NCI-H187 treated with DMSO at 0.1 percent for 48 hours (cell line): ENCODE results near the gene PRR19.
A peak's percentile ranks its signal among the peaks of the same experiment; 100 is the strongest.

Experiments used
- DNase-seq: peaks from one replicate; lab custom pipeline; 2025; lab: John Stamatoyannopoulos, UW

PRR19 gene

DNA sequence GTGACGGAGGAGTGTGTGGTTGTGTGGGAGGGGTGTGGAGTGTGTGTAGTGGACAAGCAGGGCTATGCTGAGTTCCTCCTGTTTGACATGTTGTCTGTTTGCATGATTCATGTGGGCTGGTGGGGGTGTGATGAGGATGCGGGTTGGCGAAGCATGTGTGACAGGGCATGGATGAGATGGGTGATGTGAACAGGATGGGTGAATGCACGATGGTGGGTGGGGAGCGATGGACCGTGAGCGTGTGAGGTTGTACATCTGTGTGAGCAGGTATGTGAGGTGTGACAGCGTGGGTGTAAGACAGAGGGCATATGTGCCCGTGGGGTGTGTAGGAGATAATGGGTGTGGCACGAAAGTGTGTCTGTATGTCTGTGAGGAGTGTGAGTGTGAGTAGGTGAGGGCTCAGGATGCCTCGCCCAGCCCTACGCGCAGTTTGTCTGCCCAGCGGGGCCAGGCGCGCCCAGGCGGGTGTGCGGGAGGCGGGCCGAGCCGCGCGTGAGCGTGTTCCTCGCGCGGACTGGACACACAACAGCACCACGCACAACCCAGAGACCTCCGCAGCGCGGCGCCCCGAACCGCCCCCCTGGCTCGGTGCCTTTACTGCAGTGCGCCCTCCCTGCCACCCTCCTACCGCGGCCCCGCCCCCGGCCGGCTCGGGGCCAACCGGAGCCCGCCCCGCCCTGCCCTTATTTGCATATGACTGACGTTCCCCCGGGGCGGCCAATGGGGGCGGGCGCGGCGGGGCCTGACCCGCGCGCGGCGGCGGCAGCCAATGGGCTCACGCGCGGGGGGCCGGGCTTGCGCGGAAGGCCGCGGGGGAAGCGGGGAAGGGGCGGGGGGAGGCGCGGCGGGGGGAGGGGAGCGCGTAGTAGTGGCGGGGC lies 18.5 kb upstream of the PRR19 start:
- peak; percentile 71 for DNase-seq

DNA sequence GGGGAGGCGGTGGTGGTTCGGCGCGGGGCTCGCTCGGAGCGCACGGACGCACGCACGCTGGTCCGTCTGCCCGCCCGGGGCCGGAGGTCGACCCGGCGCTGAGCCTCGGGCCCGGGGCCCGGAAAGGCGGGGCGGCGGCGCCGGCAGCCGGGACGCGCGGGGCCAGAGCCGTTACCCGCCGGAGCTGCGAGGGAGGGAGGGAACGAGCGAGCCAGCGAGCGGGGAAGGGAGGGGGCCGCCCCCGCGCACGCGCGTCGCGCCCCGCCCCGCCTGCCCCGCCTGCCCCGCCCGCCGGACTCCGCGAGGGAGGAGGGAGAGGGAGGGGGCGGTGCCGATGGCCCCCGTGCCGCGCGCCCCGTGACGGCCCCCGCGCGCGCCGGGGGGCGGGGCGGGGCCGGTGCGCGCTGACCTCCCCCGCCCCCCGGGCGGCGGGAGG lies 17.8 kb upstream of the PRR19 start:
- DNase-seq = no peak

DNA sequence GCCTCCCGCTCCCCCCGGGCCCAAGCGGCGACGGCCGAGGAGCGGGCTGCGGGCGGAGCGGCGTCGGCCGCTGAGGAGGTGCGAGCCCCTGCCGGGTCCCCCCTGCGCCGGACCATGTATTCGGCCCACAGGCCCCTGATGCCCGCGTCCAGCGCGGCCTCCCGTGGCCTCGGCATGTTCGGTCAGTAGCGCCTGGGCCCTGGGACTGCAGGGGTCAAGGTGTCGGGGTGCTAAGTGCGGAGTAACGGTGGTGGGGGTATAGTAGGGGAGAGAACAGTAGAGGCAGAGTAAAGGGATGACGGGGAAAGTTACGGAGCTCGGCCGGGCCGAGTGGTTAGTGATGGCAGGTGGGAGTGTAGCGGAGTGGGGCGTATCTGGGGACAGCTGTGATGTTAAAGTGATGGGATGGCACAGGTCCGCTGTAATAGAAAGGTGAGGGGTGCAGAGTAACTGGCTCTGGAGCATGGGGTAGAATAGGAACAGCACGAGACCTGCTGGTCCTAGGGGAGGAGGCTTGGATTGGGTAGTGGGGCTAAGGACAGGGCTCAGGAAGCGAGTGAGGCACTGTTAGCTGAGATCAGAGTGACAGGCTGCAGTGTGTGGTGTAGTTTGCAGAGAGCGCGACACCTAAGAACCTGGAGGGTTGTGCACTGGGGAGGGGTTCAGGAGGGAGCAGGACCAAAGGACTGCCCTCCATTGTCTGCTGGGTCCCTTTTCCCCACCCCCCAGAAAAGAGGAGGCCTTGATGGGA lies 17.2 kb upstream of the PRR19 start:
- no peak for DNase-seq

DNA sequence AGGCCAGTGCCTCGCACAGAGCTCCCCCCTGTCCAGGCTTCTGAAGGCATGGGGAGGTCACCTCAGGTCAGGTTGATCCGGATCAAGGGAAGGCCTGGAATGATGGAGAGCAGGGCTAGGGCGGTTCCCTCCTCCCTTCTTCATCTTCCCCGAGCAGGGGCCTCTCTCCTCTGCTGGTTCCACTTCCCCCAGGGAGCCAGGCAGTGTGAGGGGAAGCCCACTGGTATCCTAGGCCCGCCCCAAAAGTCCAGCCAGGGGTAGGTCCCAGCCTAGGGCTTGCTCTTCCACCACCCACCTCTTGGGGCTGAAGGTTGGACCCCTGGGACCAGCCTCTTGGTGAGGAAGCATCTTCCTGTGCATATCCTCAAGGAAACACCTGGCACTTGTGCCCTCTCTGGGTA lies 16.4 kb upstream of the PRR19 start:
- DNase-seq = no peak

DNA sequence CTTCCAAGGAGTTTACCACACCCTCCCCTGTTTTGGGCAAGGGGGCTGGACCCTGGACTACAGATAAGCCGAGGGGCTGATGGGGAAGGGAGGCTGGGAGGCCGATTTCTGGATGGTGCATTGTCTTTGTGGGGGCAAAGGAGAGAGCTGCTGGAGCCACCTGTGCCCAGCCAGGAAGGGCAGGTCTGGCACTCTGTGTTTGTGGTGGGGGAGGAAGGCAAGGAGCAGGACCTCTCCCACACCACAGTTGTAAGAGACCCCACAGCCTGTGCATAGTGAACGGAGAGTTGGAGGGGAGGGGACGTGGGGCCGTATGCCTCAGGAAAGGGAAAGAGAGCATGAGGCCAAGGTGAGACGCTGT lies 16.0 kb upstream of the PRR19 start:
- no peak for DNase-seq

DNA sequence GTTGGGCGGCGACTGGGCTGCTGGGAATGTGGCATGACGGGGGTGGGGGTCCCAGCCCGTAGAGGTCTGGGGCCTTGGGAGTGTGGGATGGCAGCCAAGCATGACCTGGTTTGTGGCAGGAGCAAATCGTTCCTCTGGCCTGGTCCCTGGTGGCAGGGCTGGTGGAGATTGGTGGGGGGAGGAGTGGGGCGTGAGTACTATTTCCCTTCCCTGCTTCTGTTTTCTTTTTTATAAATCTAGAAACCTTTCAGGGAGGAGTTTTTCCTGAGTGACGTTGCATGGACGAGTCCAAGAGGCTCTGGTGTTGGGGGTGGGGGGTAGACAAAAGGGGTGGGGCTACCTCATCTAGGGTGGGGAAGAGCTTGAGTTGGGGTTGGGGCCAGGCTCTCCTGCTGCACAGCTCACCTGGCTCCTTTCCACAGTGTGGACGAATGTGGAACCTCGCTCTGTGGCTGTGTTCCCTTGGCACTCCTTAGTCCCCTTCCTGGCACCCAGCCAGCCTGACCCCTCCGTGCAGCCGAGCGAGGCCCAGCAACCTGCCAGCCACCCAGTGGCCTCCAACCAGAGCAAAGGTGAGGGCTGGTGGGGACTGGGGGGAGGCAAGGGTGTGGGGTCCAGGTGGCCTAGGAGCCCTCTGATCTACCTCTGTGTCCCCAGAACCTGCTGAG lies 15.4 kb upstream of the PRR19 start:
- DNase-seq = no peak

DNA sequence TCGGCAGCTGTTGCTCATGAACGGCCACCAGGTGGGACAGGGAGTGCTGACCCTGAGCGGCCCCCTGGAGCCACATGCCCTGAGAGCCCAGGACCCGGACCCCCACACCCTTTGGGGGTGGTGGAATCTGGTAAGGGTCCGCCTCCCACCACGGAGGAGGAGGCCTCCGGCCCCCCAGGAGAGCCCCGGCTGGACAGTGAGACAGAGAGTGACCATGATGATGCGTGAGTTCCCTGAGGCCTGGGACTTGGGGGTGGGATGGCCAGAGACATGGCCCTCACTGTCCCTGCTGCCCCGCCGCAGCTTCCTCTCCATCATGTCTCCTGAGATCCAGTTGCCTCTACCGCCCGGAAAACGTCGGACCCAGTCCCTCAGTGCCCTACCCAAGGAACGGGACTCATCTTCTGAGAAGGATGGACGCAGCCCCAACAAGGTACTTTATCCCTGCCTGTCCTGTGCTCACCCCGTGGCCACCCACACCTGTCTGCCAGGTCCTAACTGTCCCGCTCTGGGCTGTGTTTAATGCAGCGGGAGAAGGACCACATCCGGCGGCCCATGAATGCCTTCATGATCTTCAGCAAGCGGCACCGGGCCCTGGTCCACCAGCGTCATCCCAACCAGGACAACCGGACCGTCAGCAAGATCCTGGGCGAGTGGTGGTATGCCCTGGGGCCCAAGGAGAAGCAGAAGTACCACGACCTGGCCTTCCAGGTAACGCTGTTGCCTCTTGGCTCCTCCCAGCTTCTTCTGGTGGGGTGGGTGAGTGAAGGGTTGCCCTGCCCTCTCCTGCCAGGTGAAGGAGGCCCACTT lies 14.7 kb upstream of the PRR19 start:
- DNase-seq = no peak

DNA sequence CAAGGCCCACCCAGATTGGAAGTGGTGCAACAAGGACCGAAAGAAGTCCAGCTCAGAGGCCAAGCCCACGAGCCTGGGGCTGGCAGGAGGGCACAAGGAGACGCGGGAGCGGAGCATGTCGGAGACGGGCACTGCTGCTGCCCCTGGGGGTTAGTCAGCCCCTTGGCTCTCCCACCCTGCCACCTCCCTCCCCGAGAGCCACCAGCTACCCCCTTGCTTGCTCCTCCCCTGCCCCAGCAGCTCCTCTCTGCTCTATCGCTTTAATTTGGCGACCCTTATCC lies 14.2 kb upstream of the PRR19 start:
- DNase-seq = no peak

DNA sequence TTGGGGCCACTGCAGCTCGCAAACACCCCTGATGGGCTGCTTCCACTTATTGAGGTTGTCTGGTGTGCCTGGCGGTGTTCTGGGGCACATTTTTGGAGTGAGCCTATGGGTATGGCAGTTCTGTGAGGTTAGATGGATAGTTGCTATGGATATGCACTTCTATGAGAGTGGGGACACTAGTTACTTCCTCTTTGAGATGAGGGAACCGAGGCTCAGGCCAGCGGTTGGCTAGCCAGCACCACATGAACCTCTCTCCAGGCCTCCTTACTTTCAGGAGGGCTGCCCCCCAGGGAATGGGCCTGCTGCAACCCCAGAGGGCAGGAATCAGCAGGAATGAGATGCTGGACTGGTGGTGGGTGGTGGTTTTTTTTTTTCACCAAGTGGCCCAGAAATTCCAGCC lies 13.5 kb upstream of the PRR19 start:
- DNase-seq = no peak

DNA sequence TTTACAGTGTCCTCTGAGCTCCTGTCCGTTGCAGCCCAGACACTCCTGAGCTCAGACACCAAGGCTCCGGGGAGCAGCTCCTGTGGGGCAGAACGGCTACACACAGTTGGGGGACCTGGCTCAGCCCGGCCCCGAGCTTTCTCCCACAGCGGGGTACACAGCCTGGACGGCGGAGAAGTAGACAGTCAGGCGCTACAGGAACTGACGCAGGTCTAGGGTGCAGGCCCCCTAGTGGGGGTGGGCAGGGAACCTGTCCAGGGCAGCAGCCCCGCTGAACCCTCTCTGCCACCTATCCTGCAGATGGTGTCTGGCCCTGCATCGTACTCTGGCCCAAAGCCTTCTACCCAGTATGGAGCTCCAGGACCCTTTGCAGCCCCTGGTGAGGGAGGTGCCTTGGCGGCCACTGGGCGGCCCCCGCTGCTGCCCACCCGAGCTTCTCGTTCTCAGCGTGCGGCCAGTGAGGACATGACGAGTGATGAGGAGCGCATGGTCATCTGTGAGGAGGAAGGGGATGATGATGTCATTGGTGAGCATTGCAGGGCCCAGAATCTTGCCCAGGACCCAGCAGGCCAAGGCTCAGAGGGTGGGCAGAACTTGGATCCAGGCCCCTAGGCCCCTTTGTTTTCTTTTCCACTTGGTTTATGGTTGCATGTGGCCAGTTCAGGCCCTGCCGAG lies 12.9 kb upstream of the PRR19 start:
- DNase-seq = no peak

DNA sequence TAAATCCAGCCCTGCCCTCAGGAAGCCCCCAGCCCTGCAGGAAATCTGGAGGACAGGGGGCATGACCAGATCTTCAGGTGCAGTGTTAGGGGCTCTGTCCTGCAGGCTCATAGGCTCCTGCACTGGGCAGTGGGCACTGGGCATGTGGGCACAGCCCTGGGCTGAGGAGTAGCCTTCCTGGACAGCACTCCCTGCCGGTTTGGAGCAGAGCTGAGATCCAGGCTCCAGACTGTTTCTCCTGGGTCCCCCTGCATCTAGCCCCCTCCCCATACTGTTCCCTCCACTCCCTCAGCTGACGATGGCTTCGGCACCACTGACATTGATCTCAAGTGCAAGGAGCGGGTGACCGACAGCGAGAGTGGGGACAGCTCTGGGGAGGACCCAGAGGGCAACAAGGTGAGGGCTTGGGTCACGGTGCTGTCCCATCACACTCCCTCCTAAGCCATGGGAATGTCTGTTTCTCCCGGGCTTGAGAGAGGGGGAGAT lies 12.3 kb upstream of the PRR19 start:
- DNase-seq = no peak

DNA sequence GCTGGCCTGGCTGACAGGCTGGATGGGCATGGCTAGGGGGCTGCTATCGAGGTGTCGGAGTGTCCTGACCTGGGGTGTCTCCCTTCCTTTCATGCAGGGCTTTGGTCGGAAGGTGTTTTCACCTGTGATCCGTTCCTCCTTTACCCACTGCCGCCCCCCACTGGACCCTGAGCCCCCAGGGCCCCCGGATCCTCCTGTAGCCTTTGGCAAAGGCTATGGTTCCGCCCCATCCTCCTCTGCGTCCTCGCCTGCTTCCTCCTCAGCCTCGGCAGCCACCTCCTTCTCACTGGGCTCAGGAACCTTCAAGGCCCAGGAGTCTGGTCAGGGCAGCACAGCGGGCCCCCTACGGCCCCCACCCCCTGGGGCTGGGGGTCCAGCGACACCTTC lies 11.8 kb upstream of the PRR19 start:
- no peak for DNase-seq

DNA sequence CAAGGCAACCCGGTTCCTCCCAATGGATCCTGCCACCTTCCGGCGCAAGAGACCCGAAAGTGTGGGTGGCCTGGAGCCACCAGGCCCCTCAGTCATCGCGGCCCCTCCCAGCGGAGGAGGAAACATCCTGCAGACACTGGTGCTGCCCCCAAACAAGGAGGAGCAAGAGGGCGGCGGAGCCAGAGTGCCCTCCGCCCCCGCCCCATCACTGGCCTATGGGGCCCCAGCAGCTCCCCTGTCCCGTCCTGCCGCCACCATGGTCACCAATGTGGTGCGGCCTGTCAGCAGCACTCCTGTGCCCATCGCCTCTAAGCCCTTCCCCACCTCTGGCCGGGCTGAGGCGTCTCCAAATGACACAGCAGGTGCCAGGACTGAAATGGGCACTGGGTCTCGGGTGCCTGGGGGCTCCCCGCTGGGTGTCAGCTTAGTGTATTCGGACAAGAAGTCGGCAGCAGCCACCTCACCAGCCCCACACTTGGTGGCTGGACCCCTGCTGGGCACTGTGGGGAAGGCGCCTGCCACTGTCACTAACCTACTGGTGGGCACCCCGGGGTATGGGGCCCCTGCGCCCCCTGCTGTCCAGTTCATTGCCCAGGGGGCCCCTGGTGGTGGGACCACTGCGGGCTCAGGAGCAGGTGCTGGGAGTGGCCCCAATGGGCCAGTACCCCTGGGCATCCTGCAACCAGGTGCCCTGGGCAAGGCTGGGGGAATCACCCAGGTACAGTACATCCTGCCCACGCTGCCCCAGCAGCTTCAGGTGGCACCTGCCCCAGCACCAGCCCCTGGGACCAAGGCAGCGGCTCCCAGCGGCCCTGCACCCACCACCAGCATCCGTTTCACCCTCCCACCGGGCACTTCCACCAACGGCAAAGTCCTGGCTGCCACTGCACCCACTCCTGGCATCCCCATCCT lies 11.2 kb upstream of the PRR19 start:
- no peak for DNase-seq

DNA sequence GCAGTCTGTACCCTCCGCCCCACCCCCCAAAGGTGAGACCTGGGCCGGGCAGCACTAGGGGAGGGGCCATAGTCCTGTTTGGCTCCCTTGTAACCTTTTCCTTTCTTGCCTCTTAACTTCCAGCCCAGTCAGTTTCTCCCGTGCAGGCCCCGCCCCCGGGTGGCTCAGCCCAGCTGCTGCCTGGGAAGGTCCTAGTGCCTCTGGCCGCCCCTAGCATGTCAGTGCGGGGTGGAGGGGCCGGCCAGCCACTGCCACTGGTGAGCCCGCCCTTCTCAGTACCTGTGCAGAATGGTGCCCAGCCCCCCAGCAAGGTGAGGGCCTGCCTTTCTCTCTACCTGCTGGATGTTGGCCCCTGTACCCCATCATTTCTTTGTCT lies 10.5 kb upstream of the PRR19 start:
- no peak for DNase-seq

DNA sequence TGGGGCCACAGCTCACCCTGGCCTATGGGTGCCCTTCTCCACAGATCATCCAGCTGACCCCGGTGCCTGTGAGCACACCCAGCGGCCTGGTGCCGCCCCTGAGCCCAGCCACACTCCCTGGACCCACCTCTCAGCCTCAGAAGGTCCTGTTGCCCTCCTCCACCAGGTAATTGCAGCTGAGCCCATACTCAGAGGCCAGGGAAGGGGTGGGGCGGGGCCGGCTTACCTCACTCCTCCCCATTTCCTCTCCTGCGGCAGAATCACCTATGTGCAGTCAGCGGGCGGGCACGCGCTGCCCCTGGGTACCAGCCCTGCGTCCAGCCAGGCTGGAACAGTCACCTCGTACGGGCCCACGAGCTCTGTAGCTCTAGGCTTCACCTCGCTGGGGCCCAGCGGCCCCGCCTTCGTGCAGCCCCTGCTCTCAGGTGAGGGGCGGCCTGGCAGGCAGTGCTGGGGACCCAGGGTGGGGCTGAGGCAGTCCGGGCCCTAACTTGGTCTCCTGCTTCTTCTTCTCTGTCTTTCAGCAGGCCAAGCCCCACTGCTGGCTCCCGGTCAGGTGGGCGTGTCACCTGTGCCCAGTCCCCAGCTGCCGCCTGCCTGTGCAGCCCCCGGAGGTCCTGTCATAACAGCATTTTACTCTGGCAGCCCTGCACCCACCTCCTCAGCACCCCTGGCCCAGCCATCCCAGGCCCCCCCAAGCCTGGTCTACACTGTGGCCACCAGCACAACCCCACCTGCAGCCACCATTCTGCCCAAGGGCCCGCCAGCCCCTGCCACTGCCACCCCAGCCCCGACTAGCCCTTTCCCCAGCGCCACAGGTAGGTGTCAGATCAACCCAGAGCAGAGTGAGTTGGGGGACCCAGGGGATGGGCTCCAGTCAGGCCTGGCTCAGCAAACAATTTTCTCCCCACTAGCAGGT lies 9.6 kb upstream of the PRR19 start:
- no peak for DNase-seq

DNA sequence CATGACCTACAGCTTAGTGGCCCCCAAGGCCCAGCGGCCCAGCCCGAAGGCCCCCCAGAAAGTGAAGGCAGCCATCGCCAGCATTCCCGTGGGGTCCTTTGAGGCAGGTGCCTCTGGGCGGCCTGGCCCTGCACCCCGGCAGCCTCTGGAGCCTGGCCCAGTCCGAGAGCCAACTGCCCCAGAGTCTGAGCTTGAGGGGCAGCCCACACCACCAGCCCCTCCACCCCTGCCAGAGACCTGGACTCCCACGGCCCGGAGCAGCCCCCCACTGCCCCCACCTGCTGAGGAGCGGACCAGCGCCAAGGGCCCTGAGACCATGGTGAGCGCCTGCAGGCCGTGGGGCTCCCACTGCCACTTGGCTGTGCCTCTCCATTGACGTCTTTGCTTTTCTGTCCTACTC lies 9.0 kb upstream of the PRR19 start:
- DNase-seq = no peak

DNA sequence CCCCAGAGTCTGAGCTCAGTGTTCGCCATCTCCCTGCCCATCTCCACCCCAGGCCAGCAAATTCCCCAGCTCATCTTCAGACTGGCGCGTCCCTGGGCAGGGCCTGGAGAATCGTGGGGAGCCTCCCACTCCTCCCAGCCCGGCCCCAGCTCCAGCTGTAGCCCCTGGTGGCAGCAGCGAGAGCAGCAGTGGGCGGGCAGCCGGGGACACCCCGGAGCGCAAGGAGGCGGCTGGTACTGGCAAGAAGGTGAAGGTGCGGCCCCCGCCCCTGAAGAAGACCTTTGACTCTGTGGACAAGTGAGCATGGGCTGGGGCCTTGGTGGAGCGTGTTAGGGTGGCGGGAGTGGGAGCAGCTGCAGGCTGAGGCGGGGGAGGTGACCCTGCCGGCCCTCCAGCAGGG lies 8.4 kb upstream of the PRR19 start:
- no peak for DNase-seq

DNA sequence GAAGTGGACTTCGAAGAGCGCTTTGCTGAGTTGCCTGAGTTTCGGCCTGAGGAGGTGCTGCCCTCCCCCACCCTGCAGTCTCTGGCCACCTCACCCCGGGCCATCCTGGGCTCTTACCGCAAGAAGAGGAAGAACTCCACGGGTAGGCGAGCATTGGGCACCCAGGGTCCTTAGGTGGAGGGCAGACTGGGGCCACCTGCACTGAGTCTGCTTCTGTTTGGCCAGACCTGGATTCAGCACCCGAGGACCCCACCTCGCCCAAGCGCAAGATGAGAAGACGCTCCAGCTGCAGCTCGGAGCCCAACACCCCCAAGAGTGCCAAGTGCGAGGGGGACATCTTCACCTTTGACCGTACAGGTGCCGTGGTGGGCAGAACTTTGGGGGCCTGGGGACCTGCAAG lies 8.0 kb upstream of the PRR19 start:
- DNase-seq = no peak

DNA sequence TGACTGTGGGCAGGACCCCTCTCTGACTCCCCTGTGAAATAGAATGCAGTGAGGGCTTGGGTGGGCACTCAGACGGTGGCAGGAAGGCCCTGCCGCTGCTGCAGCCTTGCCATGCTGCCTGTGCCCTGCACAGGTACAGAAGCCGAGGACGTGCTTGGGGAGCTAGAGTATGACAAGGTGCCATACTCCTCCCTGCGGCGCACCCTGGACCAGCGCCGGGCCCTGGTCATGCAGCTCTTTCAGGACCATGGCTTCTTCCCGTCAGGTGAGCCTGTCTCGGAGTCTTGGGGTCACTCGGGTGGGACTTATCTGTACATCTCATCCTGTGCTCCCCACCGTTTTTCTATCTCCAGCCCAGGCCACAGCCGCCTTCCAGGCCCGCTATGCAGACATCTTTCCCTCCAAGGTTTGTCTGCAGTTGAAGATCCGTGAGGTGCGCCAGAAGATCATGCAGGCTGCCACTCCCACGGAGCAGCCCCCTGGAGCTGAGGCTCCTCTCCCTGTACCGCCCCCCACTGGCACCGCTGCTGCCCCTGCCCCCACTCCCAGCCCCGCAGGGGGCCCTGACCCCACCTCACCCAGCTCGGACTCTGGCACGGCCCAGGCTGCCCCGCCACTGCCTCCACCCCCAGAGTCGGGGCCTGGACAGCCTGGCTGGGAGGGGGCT lies 7.3 kb upstream of the PRR19 start:
- DNase-seq = no peak
